C1 segment of cervical spinal cord (tissue), 14 donors: Measurements from ENCODE around the gene LAG3.
A peak's percentile ranks its signal among the peaks of the same experiment; 100 is the strongest.

ENCODE experiments used
- DNase-seq, 14 donors: peaks; one replicate each; lab custom pipeline; 2025; lab: John Stamatoyannopoulos, UW

Gene LAG3

DNA sequence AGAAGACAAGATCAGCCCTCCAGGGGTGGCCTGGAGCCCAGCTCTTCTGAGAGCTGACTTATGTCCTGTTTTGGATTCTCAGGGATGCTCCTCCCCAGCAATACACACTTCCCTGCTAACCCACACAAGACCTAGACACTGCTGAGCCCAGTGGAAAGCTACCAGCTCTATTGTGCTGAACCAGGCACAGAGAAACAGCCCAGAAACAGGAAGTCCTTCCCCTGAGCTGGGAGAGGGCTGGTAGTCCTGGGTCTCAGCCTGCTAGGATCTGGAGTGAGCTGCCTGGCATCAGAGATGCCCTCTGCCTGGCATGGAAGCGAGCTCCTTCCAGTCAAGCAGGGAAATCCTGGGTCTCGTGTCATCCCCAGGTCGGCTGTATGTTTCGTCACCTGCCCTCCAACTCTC is 1.2 kb upstream of the LAG3 start:
- peak in 2 of 14 donors; percentile 17 to 22 for DNase-seq

DNA sequence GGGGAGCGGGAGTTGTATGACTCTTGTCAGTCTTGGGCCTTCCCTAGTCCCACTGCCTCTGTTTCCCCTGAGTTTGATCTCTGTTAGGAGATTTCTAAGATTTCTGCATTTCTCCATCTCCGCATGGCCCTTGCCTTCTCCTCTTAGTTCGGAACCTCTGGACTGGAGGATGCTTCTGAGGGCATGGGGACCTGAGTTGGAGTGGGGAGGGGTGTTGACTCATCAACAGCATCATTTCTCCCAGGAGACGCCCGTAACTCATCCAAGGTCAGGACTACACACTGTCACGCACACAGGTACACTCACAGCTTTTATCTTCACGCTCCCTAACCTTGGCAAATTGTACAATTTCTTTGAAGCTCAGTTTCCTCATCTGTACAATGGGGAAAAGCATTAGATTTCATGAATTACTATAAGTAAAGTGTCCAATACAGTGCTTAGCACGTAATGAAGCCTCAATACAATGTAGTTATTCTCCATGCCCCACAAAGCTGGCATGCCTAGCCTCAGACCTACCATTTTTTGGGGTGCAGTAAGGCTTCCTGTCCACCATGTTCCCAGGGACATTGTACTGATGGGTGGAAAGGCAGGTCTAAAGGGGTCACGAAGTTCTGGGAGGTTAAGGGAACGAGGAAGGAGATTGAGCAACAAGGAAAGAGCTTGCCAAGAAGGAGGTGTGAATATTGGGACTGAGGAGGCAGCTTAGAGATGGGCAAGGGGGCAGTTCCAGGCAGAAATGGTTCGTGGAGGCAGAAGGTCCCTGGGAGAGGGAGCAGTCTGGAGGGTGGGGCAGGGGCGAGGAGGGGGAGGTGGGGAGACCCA is 600 bp upstream of the LAG3 start:
- no peak for DNase-seq

DNA sequence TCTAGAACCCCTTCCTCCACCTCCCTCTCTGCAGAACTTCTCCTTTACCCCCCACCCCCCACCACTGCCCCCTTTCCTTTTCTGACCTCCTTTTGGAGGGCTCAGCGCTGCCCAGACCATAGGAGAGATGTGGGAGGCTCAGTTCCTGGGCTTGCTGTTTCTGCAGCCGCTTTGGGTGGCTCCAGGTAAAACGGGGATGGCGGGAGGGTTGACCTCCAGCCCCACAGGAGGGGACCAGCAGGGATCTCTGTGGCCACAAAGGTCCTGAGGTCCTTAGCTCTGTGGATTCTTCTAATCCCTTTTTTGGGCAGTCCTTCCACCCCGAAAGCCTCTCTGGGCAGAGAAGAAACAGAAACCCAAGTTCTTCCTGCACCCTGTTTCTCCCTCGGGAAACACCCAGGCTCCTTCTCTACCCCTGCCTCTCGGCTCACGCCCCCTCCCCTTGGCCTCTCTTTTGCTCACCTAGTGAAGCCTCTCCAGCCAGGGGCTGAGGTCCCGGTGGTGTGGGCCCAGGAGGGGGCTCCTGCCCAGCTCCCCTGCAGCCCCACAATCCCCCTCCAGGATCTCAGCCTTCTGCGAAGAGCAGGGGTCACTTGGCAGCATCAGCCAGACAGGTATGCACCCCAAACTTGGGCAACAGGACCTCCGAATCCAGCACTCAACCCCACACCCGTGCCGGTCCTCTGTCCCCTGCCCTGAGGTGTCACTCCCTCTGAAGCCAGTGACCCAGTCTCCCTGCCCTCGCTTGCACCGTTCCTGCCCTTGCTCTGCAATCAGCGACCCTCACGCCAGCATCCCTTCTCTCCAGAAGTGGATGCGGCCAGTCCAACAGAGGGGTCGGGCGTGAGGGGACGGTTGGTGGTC is 638 bp downstream of the LAG3 start:
- no peak for DNase-seq

DNA sequence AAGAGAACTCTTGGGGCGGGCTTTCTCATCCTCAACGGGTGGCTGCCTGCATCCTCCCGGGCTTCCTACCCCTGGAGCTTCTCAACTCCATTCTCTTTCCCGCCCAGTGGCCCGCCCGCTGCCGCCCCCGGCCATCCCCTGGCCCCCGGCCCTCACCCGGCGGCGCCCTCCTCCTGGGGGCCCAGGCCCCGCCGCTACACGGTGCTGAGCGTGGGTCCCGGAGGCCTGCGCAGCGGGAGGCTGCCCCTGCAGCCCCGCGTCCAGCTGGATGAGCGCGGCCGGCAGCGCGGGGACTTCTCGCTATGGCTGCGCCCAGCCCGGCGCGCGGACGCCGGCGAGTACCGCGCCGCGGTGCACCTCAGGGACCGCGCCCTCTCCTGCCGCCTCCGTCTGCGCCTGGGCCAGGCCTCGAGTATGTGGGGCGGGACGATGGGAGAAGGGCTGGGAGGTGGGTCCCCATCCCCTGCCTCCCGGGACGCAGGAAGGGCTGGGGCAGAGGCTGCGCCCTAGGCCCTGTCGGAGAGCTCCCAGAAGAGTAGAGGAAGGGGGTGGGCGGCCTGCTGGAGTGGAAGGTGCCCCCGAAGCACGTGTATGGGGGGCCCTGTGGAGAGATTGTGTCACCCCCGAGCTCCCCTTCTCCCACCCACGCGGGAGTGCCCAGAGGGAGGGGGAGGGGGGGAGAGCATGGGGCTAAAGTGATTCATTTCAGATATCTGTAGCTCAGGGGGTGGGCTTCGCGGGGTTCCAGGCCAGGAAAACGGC is 1.5 kb downstream of the LAG3 start:
- no peak for DNase-seq

DNA sequence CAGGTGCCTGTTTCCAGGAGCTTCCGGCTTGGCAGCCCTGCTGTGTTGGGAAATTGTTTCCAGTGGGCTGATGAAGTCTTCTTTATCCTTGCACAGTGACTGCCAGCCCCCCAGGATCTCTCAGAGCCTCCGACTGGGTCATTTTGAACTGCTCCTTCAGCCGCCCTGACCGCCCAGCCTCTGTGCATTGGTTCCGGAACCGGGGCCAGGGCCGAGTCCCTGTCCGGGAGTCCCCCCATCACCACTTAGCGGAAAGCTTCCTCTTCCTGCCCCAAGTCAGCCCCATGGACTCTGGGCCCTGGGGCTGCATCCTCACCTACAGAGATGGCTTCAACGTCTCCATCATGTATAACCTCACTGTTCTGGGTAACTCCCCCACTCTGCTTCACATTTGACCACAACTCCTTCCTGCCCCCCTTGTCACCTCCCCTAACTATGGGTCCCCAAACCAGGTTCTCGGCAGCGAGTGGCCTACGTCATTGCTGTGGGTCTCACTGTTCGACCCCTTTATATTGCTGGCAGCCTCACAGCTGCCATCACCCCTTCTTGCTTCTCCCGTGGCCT is 2.3 kb downstream of the LAG3 start:
- DNase-seq = no peak

DNA sequence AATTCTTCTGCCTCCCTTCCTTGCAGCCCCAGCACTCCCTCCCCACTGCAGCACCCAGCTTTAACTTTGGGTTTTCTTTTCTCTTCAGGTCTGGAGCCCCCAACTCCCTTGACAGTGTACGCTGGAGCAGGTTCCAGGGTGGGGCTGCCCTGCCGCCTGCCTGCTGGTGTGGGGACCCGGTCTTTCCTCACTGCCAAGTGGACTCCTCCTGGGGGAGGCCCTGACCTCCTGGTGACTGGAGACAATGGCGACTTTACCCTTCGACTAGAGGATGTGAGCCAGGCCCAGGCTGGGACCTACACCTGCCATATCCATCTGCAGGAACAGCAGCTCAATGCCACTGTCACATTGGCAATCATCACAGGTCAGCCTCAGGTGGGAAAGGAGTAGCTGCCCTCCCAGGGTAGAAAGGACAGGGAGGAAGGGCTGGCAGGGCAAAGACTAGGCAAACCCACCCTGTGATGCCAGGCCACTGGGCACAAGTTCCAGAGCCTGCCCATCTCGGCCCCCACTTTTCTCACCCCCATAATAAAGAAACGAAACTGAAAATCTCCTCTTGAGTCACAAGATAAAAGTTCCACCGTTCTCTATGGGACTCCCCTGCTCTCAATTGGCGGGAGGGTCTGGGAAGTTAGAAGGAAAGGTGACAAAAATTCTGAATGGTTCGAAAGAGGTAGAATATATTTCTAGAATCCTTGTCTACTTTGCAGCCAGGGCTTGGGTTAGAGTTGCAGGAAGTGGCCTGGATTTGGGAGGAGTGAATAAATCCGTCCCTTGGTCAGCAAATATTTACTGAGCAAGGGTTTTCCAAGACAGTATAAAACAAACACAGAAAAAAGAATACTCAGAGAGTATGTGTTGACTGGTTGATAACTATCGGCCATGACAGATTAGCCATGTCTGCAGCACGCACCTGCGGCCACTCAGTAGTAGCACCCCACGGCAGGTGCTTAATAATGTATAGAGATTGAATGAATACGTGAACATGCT is 3.2 kb downstream of the LAG3 start:
- DNase-seq = no peak

DNA sequence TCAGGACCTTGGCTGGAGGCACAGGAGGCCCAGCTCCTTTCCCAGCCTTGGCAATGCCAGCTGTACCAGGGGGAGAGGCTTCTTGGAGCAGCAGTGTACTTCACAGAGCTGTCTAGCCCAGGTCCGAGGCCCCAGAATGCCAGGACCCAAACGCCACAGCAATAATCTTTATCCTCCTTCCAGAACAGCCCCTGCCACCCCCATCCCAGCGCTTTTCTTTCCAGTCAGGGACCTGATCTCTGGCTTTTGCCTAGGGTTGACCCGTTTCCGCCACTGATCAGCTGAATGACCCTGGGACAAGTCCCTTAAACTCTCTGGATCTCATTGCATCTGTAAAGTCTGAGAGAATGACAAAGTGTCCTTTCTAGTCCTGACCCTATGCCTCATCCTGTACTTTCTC is 5.1 kb downstream of the LAG3 start:
- no peak for DNase-seq

DNA sequence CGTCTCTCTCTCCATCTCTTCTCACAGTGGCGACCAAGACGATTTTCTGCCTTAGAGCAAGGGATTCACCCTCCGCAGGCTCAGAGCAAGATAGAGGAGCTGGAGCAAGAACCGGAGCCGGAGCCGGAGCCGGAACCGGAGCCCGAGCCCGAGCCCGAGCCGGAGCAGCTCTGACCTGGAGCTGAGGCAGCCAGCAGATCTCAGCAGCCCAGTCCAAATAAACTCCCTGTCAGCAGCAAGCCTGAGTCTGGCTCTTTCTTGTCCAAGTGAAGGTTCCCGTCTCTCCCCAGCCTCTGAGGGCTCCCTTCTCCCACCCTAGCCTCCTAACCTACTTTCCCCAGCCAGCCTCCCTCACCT is 5.9 kb downstream of the LAG3 start:
- DNase-seq = peak in 3 of 14 donors; percentile 31 to 76 (median 53)

DNA sequence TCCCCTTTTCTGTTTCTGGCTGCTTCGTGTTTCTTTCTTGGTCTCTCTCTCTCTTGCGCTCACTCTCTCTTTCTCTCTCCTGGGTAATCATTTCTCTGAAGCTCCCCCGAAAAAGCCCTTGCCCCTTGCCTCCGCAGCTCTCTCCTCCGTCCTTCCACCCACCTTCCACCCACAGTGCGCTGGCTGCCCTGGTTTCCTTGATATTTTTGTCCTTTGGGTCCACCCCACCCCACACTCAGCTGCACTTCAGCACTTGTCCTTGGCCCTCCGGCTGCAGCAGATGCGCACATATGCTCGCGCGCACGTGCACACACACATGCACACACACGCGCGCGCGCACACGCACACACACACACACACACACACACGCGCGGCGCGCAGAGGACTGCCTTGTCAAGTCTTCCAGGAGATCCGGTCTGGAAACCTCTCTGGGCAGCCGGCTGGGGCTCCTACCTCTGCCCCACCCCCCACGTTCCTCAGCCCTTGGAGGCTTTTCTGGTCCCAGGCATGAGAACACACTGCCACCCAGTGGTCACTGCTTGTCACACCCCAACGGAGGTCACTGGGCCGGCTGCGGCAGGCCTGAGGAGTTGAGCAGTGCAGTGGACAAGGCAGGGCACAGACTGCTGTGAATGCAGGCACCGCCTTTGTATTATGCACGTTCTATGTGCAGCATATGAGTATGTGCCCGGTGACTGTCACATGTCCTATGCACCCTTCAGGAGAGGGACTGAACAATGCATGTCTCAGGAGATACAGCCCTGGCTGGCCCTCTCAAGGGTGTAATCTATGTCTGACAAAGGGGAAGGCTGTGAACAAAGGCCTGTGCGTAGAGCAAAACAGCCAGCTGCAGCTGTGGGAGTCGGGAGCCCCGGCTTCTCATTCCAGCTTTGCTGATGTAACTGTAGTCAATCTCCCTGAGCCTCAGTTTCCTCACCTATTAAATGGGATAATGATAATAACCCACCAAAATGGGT is 6.5 kb downstream of the LAG3 start:
- DNase-seq = peak; percentile 40 to 96 (median 84)

DNA sequence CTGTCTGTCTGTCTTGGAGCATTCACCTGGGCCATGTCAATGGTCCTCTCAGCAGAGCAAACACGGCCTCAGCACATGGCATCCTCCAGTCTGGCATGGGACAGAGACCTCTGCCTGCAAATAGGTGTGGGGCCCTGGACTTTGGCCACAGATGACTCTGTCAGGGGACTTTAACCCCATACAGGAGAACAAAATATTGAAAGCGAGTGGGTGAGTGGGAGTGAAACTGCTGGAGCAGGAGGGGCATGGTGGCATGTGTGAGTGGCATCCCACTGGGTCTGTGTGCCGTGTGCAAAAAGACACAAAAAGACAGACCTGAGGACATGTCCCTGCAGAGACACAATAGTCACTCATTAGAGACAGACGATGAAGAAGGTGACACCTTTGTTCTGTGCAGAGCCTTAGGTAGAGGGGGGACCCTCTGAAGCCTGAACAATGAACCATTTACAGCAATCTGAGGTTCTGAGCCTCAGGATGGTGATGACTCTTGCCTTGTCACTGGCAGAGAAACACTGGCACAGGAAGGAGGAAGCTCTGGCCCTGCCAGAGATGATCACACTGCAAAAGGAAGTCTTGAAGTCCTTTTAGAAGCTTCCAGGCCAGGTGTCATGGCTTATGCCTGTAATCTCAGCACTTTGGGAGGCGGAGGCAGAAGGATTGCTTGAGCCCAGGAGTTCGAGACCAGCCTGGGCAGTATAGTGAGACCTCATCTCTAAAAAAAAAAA is 7.5 kb downstream of the LAG3 start:
- DNase-seq = peak in 1 of 14 donors; percentile 14

DNA sequence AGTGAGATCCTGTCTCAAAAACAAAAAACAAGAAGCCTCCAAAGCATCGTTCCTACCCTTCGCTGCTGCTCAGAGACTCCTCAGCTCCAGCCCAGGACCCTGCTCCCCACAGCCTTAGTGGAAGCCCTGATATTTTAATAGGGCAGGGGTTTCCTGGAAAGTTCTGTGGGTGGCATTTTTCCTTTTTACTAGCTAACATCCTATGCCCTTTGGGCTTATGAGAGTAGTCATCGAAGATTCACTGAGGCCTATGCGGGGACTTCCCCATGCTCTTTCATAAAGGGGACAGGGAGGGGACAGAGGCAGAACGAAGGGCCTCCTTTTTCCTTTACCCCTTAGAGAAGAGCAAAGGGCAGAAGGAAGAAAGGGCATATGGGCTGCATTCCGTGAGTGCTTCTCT is 8.3 kb downstream of the LAG3 start:
- DNase-seq = no peak

DNA sequence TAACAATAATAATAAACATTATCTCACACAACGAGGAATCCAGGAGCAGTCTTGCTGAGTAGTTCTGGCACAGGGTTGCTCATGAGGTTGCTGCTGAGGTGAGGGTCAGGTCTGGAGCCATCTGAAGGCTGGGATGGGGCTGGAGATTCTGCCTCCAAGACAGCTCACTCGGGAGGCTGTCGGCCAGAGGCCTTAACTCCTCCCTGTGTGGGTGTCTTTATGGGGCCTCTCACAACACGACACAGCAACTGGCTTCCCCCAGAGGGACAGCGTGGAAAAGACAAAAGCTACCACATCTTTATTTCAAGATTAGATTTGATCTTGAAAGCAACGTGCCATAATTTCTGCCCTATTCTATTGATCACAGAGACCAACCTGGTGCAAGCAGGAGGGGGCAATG is 9.8 kb downstream of the LAG3 start:
- DNase-seq = no peak

DNA sequence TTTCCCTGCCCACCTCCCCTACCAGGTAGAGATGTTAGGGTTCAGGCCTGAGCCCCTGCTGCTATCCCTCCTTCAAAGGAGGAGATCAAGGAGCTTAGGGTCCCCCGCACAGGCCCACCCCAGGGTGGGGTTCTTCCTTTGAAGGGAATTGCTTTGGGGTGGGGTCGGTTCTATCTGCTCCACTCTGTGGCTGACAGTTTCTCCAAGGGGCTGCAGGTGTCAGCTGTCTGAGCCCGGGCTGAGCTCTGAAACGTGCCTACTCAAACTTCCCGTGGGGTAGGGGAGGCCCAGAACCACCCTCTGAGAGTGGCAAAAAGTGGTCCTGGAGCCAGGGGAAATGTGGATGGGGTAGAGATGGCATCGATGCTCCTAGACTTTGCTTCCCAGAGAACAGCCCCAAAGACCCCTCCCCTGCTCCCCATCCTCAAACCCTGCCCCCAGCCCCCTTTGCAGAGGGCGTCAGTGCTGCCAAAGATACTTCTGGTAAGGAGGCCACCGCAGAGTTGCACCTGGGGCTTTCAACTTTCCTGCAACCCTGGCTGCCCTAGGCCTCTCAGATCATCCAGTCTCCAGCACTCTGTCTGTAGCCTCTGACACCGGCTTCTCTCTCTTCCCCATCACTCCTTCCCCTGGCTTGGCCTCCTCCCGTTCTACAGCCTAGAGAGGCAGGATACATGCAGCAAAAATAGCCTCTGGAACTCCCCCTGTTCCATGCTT is 10.7 kb downstream of the LAG3 start:
- DNase-seq = no peak

DNA sequence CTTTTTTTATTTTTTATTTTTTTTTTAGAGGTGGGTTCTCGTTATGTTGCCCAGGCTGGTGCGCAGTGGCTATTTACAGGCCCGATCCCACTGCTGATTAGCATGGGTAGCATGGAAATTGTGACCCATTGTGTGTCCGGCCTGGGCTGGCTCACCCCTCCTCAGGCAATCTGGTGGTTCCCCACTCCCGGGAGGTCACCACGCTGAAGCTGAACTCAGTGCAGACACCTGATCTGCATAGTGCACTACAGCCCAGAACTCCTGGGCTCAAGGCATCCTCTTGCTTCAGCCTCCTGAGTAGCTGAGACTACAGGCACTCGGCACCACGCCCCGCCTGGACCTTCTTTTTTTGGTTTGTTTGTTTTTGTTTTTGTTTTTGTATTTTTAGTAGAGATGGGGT is 11.5 kb downstream of the LAG3 start:
- DNase-seq = no peak

DNA sequence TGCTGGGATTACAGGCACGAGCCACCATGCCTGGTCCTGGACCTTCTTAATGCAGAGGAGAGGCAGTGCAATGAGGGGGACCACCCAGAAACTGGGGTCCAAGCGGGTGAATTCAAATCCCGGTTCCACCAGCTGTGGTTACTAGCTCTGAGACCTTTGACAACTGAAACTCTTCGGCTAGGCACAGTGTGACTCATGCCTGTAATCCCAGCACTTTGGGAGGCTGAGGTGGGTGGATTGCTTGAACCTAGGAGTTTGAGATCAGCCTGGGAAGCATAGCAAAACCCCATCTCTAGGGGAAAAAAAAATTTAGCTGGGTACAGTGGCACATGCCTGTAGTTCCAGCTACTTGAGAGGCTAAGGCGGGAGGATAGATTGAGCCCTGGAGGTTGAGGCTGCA is 12.0 kb downstream of the LAG3 start:
- no peak for DNase-seq

DNA sequence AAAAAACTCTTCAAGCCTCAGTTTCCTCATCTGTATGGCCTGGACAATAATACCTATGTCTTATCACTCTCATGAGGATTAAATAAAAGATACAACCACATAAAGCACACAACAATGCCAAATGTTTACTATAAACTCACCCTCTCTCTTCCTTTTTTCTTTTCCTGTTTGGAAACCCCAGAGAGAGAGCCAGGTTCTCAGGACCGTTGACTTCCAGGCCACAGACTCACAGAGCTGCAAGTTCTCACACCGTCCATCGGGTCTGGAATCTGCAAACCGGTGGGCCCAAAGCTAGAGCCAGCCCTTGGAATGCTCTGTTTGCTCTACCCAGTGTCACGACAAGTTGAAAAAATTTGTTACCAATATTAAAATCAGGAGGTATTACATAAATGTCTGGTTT is 12.4 kb downstream of the LAG3 start:
- no peak for DNase-seq

DNA sequence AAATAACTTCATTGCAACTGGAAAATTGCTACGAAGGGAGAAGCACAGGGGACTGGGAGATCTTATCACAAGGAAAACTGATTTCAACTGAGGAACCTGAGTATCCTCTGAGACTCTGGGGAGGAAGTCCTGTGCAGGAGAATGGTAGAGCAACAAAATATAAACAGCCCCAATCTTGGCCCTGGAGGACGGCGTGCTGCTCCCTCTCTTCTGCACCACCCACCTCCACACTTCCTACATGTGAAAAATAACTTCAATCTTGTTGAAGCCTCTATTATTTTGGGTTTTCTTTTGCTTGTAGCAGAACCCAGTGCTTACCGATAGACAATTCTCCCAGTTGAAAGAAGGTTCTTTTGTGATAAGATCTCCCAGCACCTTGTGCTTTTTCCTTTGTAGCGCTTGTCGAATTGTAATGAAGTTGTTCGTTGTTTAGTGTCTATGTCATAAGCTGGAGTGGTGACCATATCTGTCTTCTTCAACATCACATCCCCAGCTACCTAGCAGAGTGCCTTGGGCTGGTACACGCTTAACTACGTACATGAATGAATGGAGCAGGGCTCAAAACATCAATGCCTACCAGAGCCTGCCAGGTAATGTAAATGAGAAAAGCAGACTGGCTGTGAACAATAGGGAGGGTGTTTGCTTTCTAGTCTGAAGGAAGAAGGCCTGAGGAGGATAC is 14.2 kb downstream of the LAG3 start:
- no peak for DNase-seq
